ENCODE data around the gene TRIML2. TPM values are rescaled to one million over a fixed set of nuclear protein-coding genes. Genes with fewer than 3 reads are reported as not detected.

Gene TRIML2
- total RNA-seq, 1 experiment from 2014 or later, result not detected

GRCh38 chr4:188041721-188042120, 67.7 kb downstream of the TRIML2 start:
- H3K9ac ChIP-seq (ENCODE audit: low read length), result no peak overlapping the region
- H4K20me1 ChIP-seq (ENCODE audit: insufficient read depth, low read depth, low read length), result no peaks in the 10 kb centered on the region
- H3K9me3 ChIP-seq (ENCODE audit: low read length), result no peaks in the 10 kb centered on the region
- H3K79me2 ChIP-seq (ENCODE audit: low read length), result no peaks in the 10 kb centered on the region
- no peaks in the 10 kb centered on the region for H3K27me3 ChIP-seq (ENCODE audit: low read length)
- no peak overlapping the region for H3K27ac ChIP-seq (ENCODE audit: low read length)
- no peak overlapping the region for H3K4me2 ChIP-seq (ENCODE audit: low read depth, low read length, poor library complexity, severe bottlenecking)
- DNase-seq, result no peak
- H3K9me2 ChIP-seq (replicated peaks; ENCODE audit: insufficient read depth, low read length), result no peaks in the 10 kb centered on the region
- H3K36me3 ChIP-seq (ENCODE audit: insufficient read depth, low read length), result no peaks in the 10 kb centered on the region
- H2AFZ ChIP-seq (ENCODE audit: low read length), result no peak overlapping the region
- no peak overlapping the region for H3K4me3 ChIP-seq (ENCODE audit: low read length)
- no peaks in the 10 kb centered on the region for H3K4me1 ChIP-seq (ENCODE audit: low read length)

Small RNA genes lying within 50 kb of the gene (small RNA-seq; reads per million reads assigned to genes)
- gene RNU6-173P, result not detected

Other genes with a start within 250 kb of the TRIML2 start
- gene ZFP42, start 113.8 kb downstream of the TRIML2 start, total RNA-seq (2014; rRNA removed; shearing (Covaris generic); ENCODE audit: low replicate concordance), result not detected in 2 replicates
- not detected in 2 replicates for gene TRIML1, start 29.8 kb upstream of the TRIML2 start, total RNA-seq (2014; rRNA removed; shearing (Covaris generic); ENCODE audit: low replicate concordance)